Measurements from ENCODE around the gene ADAM10.

The ADAM10 gene

DNA sequence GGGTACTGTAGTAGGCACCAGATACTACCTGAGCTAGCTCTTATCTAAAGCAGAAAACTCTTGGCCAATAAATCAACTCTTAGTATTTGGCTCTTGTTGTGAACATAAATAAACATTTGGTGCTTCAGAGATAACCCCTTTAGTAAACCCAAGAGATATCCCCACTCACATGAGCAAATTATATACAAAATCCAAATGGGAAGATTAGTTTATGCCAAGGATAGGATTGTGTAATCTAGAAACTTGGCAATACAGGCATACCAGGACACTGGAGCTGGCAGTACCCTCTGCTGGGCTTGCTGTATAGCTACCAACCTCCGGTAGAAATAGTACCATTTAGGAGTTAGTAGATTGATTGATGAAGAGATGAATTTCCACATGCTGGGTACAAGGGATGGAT lies 190.7 kb downstream of the ADAM10 start:
- no peak overlapping the region for H3K4me3 ChIP-seq (ENCODE audit: low read length in 2 of 2)
- H2BK120ac ChIP-seq (ENCODE audit: low read depth, low read length): no peak overlapping the region
- H3K23ac ChIP-seq (ENCODE audit: low read depth, low read length, poor library complexity): no peak overlapping the region
- no peaks in the 10 kb centered on the region for H3K79me1 ChIP-seq (ENCODE audit: low read depth, low read length)
- no peaks in the 10 kb centered on the region for H3K4me1 ChIP-seq (ENCODE audit: control insufficient read depth in 2 of 2, insufficient read depth in 1 of 2, low read depth in 1 of 2, low read length in 2 of 2)
- H3K4ac ChIP-seq (ENCODE audit: low read length): no peak overlapping the region
- no peak overlapping the region for H2AK5ac ChIP-seq (ENCODE audit: low read depth, low read length)
- peaks cover 0 to 2% of the 10 kb centered on the region in 2 donors for H3K9me3 ChIP-seq (replicated peaks in 1 of 2; ENCODE audit: control insufficient read depth in 2 of 2, insufficient read depth in 1 of 2, low read depth in 1 of 2, low read length in 2 of 2)
- H4K91ac ChIP-seq (ENCODE audit: low read depth, low read length, poor library complexity): no peak overlapping the region
- H3K18ac ChIP-seq (ENCODE audit: low read length): no peak overlapping the region
- H3K14ac ChIP-seq (ENCODE audit: low read length): no peak overlapping the region
- no peaks in the 10 kb centered on the region for H3K27me3 ChIP-seq (ENCODE audit: control insufficient read depth in 3 of 3, insufficient read depth in 3 of 3, low read depth in 1 of 3, low read length in 3 of 3)
- no peak for DNase-seq (ENCODE audit: low spot score)
- H3K27ac ChIP-seq (replicated peaks; ENCODE audit: low read length): no peak overlapping the region
- H2AFZ ChIP-seq (ENCODE audit: low read length): no peak overlapping the region
- no peaks in the 10 kb centered on the region for H3K36me3 ChIP-seq (replicated peaks in 1 of 2; ENCODE audit: control insufficient read depth in 2 of 2, insufficient read depth in 2 of 2, low read length in 2 of 2)
- no peak overlapping the region for H3K9ac ChIP-seq (ENCODE audit: low read depth, low read length, poor library complexity)
- H2BK15ac ChIP-seq (ENCODE audit: low read length): no peak overlapping the region
- no peak overlapping the region for H2BK5ac ChIP-seq (ENCODE audit: low read length)
- no peak overlapping the region for H3K4me2 ChIP-seq (ENCODE audit: insufficient read depth, low read length, poor library complexity, severe bottlenecking)
- H2BK12ac ChIP-seq (ENCODE audit: low read length): no peak overlapping the region
- no CpG with 5 or more reads among the region's 1 CpG for WGBS, 2 donors (ENCODE audit: extremely low coverage in 2 of 2, insufficient read length in 2 of 2, insufficient replicate concordance in 1 of 2)
- H4K8ac ChIP-seq (ENCODE audit: low read depth, low read length): no peak overlapping the region

DNA sequence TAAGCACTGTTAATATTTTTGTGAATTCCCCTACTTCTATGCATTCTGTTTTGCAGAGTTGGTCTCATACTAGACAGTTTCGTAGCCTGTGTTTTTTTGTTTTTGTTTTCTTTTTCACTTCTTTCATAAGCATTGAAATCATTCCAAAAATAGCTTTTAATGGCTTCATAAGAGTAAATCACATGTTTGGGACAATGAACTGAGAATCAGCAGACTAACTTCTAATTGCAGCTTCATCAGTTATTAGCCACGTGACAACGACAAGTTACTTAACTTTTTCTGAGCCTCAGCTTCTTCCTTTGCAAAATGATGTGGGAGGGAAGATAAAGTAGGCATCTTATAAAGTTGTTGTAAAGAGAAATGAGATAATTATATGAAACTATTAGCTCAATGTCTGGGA lies 193.0 kb downstream of the ADAM10 start:
- H3K4me3 ChIP-seq (ENCODE audit: low read length in 2 of 2): no peak overlapping the region
- H3K18ac ChIP-seq (ENCODE audit: low read length): no peak overlapping the region
- no peak overlapping the region for H2BK12ac ChIP-seq (ENCODE audit: low read length)
- H3K4me1 ChIP-seq (ENCODE audit: control insufficient read depth in 2 of 2, insufficient read depth in 1 of 2, low read depth in 1 of 2, low read length in 2 of 2): peaks cover 0 to 6% of the 10 kb centered on the region in 2 donors
- no peak overlapping the region for H3K27ac ChIP-seq (replicated peaks; ENCODE audit: low read length)
- no peak overlapping the region for H4K8ac ChIP-seq (ENCODE audit: low read depth, low read length)
- H2BK15ac ChIP-seq (ENCODE audit: low read length): no peak overlapping the region
- no peak overlapping the region for H2AFZ ChIP-seq (ENCODE audit: low read length)
- no peak overlapping the region for H3K4me2 ChIP-seq (ENCODE audit: insufficient read depth, low read length, poor library complexity, severe bottlenecking)
- no peak overlapping the region for H4K91ac ChIP-seq (ENCODE audit: low read depth, low read length, poor library complexity)
- H2BK5ac ChIP-seq (ENCODE audit: low read length): no peak overlapping the region
- DNase-seq (ENCODE audit: low spot score): no peak
- no peak overlapping the region for H3K14ac ChIP-seq (ENCODE audit: low read length)
- H3K9me3 ChIP-seq (replicated peaks in 1 of 2; ENCODE audit: control insufficient read depth in 2 of 2, insufficient read depth in 1 of 2, low read depth in 1 of 2, low read length in 2 of 2): peaks cover 0 to 2% of the 10 kb centered on the region in 2 donors
- no peak overlapping the region for H3K4ac ChIP-seq (ENCODE audit: low read length)
- H2AK5ac ChIP-seq (ENCODE audit: low read depth, low read length): no peak overlapping the region
- no peaks in the 10 kb centered on the region for H3K27me3 ChIP-seq (ENCODE audit: control insufficient read depth in 3 of 3, insufficient read depth in 3 of 3, low read depth in 1 of 3, low read length in 3 of 3)
- no peaks in the 10 kb centered on the region for H3K79me1 ChIP-seq (ENCODE audit: low read depth, low read length)
- no CpG with 5 or more reads among the region's 3 CpGs for WGBS, 2 donors (ENCODE audit: extremely low coverage in 2 of 2, insufficient read length in 2 of 2, insufficient replicate concordance in 1 of 2)
- H3K9ac ChIP-seq (ENCODE audit: low read depth, low read length, poor library complexity): no peak overlapping the region
- no peak overlapping the region for H2BK120ac ChIP-seq (ENCODE audit: low read depth, low read length)
- no peaks in the 10 kb centered on the region for H3K36me3 ChIP-seq (replicated peaks in 1 of 2; ENCODE audit: control insufficient read depth in 2 of 2, insufficient read depth in 2 of 2, low read length in 2 of 2)
- H3K23ac ChIP-seq (ENCODE audit: low read depth, low read length, poor library complexity): no peak overlapping the region

DNA sequence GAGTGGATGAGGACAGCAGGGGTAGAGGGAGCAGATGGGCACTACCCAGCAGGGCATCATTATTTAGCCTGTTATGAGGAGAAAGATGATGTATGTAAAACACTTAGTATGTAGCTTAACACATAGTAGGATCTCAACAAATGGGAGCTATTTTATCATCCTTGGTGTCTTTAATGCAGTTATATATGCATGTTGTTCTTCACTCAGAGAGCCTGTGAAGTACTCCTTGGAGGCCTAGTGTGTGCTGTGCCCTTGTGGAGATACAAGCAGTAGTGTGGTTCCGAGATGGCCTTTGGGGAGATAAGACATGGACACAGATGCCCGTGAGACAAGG lies 193.5 kb downstream of the ADAM10 start:
- Histone ChIP-seq H2AK5ac (ENCODE audit: low read depth, low read length) (no peak overlapping the region), H3K9me3 (replicated peaks in 1 of 2; ENCODE audit: control insufficient read depth in 2 of 2, insufficient read depth in 1 of 2, low read depth in 1 of 2, low read length in 2 of 2) (peaks cover 0 to 2% of the 10 kb centered on the region in 2 donors), H3K9ac (ENCODE audit: low read depth, low read length, poor library complexity) (no peak overlapping the region), H3K4me1 (ENCODE audit: control insufficient read depth in 2 of 2, insufficient read depth in 1 of 2, low read depth in 1 of 2, low read length in 2 of 2) (peaks cover 0 to 6% of the 10 kb centered on the region in 2 donors), H2BK15ac (ENCODE audit: low read length) (no peak overlapping the region), H3K4ac (ENCODE audit: low read length) (no peak overlapping the region), H3K27ac (replicated peaks; ENCODE audit: low read length) (no peak overlapping the region), H2BK120ac (ENCODE audit: low read depth, low read length) (no peak overlapping the region), H3K27me3 (ENCODE audit: control insufficient read depth in 3 of 3, insufficient read depth in 3 of 3, low read depth in 1 of 3, low read length in 3 of 3) (no peaks in the 10 kb centered on the region), H4K91ac (ENCODE audit: low read depth, low read length, poor library complexity) (no peak overlapping the region), H2BK5ac (ENCODE audit: low read length) (no peak overlapping the region), H3K23ac (ENCODE audit: low read depth, low read length, poor library complexity) (no peak overlapping the region), H3K36me3 (replicated peaks in 1 of 2; ENCODE audit: control insufficient read depth in 2 of 2, insufficient read depth in 2 of 2, low read length in 2 of 2) (no peaks in the 10 kb centered on the region), H3K4me3 (ENCODE audit: low read length in 2 of 2) (no peak overlapping the region), H3K14ac (ENCODE audit: low read length) (no peak overlapping the region), H2BK12ac (ENCODE audit: low read length) (no peak overlapping the region), H3K18ac (ENCODE audit: low read length) (no peak overlapping the region), H2AFZ (ENCODE audit: low read length) (peak overlapping the region; percentile 70), H3K4me2 (ENCODE audit: insufficient read depth, low read length, poor library complexity, severe bottlenecking) (no peak overlapping the region), H3K79me1 (ENCODE audit: low read depth, low read length) (no peaks in the 10 kb centered on the region), H4K8ac (ENCODE audit: low read depth, low read length) (no peak overlapping the region)
- no CpG with 5 or more reads among the region's 2 CpGs for WGBS, 2 donors (ENCODE audit: extremely low coverage in 2 of 2, insufficient read length in 2 of 2, insufficient replicate concordance in 1 of 2)
- no peak for DNase-seq (ENCODE audit: low spot score)

DNA sequence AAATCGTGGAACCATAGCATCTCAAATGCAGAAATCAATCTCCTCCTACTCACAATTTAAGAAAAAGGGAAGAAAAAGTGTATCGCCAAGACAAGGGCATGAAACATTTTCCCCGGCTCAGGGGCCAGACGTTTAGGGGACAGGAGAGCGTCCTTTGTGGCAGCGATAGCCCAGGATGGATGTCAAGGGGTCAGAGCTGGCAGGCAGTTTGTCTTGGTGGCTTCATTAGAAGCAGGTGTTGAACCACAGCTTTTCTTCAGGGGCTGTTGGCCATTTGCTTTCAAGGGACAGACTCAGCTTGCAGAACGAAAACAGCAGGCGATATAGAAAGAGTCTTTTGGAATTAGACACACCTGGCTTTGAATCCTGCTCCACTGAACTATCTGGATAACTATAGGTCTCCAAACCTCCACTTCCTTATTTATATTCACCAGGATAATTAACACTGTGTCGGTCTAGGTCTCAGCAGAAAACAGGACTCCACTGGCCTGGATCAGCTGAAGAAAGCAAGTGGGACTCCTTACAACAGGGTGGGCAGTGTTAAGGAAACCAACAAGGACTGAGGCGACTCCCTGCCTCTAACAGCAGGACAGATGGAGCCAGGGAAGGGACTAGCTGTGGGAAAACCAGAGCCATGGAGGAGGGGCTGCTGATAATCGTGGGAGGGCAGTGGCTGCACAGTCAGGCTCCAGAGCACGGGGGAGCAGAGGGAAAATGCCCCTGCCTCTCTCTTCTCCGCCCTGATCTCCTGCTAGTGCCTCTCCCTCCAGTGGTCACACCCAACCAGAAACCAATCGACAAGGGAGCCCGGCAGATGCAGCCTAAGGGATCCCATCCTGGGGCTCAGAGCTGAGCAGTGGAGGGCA lies 194.1 kb downstream of the ADAM10 start:
- Histone ChIP-seq H2AFZ (ENCODE audit: low read length) (peak overlapping the region; percentile 70), H3K23ac (ENCODE audit: low read depth, low read length, poor library complexity) (no peak overlapping the region), H3K9me3 (replicated peaks in 1 of 2; ENCODE audit: control insufficient read depth in 2 of 2, insufficient read depth in 1 of 2, low read depth in 1 of 2, low read length in 2 of 2) (peaks cover 0 to 2% of the 10 kb centered on the region in 2 donors), H3K79me1 (ENCODE audit: low read depth, low read length) (no peaks in the 10 kb centered on the region), H3K36me3 (replicated peaks in 1 of 2; ENCODE audit: control insufficient read depth in 2 of 2, insufficient read depth in 2 of 2, low read length in 2 of 2) (no peaks in the 10 kb centered on the region), H3K9ac (ENCODE audit: low read depth, low read length, poor library complexity) (no peak overlapping the region), H4K91ac (ENCODE audit: low read depth, low read length, poor library complexity) (no peak overlapping the region), H3K4me2 (ENCODE audit: insufficient read depth, low read length, poor library complexity, severe bottlenecking) (no peak overlapping the region), H2AK5ac (ENCODE audit: low read depth, low read length) (no peak overlapping the region), H2BK5ac (ENCODE audit: low read length) (no peak overlapping the region), H2BK120ac (ENCODE audit: low read depth, low read length) (no peak overlapping the region), H2BK15ac (ENCODE audit: low read length) (no peak overlapping the region), H3K4me3 (ENCODE audit: low read length in 2 of 2) (no peak overlapping the region), H3K14ac (ENCODE audit: low read length) (no peak overlapping the region), H3K27ac (replicated peaks; ENCODE audit: low read length) (no peak overlapping the region), H2BK12ac (ENCODE audit: low read length) (no peak overlapping the region), H3K27me3 (ENCODE audit: control insufficient read depth in 3 of 3, insufficient read depth in 3 of 3, low read depth in 1 of 3, low read length in 3 of 3) (no peaks in the 10 kb centered on the region), H3K18ac (ENCODE audit: low read length) (peak overlapping the region; percentile 13), H4K8ac (ENCODE audit: low read depth, low read length) (no peak overlapping the region), H3K4ac (ENCODE audit: low read length) (no peak overlapping the region), H3K4me1 (ENCODE audit: control insufficient read depth in 2 of 2, insufficient read depth in 1 of 2, low read depth in 1 of 2, low read length in 2 of 2) (peaks cover 0 to 6% of the 10 kb centered on the region in 2 donors)
- no CpG with 5 or more reads among the region's 15 CpGs for WGBS, 2 donors (ENCODE audit: extremely low coverage in 2 of 2, insufficient read length in 2 of 2, insufficient replicate concordance in 1 of 2)
- no peak for DNase-seq (ENCODE audit: low spot score)
